Ramos (cell line): ENCODE data around the gene MDP1.

ENCODE experiments used
- in situ Hi-C: fragments of 300-500 bp; cut with MboI; formaldehyde crosslinking; loops from one replicate; pipeline ENCODE4 v1.14.3; 2022; ENCODE audit warnings: low sequenced_read_pairs; ENCODE audit not compliant: unreplicated experiment

Gene MDP1

DNA sequence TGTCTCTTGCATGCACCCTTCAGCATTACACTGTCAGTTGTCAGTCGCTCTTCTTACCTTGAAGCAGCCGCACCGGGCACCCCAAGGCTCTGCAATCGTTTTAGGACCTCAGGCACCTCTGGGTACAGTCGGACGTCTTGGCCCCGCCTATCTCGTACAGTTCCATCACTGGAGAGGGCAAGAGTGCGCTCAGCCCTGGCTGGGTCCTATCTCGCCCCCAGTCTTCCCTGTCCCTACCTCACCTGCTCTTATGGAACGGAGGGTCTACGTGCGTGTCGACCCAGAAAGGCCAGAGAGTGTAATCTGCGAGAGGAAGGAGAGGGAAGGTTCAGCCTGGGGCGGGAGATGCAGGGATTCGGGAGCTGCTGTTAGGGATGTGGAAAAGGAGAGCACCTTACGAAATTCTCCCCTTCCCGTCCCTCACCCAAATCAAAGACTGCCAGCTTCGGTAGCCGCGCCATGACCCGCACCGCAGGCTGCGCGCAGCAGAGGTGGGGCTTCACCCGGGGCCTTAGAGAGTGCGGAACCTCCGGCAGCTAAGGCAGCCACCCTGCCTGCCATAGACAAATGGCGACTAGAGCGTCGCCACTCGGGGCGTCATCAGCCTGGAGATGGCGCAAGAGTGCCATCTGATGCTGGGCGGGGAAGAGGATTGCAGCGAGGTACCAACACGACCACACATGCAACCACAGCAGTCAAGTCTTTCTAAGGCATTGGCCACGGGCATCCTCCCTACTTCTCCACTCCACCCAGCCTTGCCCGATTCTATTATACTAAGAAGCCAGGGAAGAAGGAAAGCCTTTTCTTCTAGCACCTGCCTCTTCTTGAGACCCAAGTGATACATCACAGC lies at the start of gene MDP1:
Gene MDP1, minus strand, starts transcription at position 572 of the 850 bp plus-strand sequence. Its CDS starts 111 bp downstream, at position 461.
- in situ Hi-C loops: no loop called here

DNA sequence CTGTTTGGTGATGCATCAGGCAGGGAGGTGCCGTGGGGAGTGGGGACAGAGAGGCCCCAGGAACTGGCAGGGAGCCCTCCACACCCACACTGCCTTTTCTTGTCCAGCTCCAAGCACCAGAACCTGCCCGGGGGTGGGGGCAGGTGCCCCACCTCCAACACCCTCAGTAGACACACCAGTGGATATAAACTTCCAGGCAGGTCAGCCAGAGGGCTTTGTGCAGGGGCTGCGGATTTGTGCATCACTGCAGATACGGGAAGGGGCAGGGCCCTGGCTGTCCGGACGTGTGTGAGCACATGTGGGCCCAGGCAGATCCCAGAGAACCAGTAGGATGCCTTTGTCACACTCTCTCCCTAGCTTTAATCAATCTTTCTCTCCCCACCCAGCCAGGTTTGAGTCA lies 48.4 kb upstream of the MDP1 start:
- in situ Hi-C loops: no loop called here

DNA sequence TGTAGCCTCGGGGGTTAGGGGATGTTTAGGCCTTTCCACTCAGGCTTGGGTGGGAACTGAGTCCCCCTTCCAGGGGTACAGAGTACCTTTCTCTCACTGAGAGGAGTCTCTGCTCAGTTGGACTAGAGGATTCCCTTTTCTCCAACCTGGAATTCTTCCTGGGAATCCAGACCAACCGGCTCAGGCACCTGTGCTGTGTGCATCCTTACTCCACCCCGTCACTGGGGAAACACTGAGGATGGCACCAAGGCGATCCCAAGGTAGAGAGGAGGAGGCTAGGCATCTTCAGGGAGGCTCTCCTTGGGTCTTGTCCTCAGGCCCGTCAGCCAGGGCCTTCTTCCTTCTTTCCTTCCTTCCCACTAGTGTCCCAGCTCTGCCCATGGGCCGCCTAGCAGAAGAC lies 48.0 kb upstream of the MDP1 start:
- in situ Hi-C loops: no loop called here

DNA sequence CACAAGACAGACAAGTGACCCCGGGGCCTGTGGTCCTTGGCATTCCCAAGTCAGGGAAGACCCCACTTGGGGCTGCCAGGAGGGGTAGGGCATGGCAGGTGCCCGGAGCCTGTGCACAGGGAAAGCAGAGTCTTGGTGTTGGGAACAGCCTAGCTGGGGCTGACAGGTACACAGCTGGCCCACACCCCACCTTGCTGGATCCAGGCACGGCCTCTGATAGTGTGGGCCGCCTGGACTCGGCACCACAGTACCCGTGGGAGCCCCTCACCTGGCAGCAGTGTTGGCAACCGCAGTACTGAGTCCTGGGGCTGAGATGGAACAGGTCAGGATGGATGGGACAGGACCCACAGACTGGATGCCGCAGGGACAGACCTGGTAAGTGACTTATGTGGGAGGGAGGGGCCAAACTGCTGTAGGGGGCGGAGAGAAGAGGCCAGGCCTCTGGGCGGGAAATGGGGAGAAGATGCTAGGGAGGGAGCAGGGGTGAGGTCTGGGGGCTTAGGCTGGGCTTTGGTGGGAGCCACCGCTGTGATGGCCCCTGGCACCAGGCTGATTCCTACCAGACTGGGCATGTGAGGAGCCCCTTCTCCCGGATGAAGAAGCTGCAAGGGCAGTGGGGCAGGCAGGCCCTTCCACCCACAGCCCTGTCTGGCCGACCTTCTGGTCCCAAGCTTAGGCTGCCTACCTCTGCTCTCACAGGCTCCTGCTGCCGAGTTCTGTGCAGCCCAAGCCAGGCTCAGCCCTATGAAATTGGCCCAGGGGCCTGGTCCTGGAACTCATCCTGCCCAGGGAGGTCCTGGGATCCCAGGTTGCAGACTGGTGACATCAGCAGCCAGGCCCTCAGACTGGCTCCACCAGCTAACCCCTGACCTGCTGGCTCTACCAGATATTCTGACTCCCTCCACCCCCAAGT lies 47.2 kb upstream of the MDP1 start, which contains the start of gene TGM1:
Gene TGM1, minus strand, starts transcription at position 357 of the 913 bp plus-strand sequence. CDS start 825 bp downstream, outside the sequence.
- in situ Hi-C loops: no loop called here

DNA sequence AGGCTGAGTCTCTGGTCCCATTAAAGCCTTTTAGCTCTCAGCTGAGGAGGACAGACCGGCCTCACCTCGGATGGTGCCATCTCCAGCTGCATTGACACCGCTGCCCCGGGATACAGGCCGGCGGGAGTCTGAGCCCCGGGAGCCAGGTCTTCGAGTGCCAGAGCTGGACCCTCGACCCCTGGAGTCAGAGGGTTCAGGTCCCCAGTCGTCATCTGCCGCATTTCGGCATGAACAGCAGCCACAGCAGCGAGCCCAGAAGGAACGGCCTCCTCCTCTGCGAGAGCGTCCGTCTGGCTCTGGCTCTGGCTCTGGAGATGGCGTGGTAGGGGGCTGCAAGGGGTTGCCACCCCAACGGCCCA lies 46.1 kb upstream of the MDP1 start:
- in situ Hi-C loops: no loop called here

DNA sequence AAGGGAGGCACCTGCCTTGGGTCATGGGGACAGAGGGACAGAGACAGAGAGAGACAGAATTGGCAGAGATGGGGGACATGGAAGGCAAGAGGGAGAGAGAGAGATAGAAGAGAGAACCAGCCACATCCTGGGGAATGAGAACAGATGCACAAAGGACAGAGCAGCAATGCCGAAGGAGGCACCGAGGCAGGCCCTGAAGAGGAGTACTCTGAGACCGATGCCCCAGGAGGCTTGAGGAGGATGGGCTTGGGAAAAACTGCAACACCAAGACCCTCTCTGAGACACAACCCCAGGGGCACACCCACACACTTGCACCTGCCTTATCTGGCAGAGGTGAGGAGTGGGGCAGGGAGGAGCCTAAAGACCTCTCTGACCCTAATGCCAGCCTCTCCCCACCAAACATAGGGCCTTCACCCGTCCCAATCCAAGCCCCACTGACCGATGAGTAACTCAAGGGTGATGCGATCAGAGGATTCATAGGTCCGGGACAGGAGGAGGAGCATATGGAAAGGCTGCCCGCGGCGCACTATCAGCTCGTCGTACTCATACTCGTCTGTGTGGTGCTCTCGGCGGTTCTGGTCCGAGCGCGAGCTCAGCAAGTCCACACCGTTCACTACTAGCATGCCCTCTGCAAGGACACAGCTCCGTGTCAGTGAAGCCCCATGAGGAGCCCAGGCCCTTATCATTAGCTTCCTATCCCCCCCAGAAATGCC lies 45.5 kb upstream of the MDP1 start:
- in situ Hi-C loops: no loop called here

DNA sequence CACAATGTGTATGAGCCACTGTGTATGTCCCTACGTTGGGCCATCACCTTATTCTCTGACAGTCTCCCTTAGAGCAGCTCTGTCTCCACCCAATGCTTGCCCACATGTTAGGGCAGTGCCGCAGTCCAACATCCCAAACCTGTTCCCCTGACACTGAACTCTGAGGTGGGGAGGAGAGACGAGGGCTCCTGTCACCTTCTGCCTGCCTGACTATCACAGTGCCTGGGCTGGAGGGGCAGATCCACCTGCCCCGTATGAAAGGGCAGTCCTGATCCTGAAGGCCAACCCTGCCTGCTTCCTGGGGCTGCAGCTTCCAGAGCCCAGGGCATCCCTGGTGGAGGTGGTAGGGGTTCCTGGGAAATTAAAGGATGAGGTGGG lies 44.9 kb upstream of the MDP1 start:
- in situ Hi-C loops: no loop called here

DNA sequence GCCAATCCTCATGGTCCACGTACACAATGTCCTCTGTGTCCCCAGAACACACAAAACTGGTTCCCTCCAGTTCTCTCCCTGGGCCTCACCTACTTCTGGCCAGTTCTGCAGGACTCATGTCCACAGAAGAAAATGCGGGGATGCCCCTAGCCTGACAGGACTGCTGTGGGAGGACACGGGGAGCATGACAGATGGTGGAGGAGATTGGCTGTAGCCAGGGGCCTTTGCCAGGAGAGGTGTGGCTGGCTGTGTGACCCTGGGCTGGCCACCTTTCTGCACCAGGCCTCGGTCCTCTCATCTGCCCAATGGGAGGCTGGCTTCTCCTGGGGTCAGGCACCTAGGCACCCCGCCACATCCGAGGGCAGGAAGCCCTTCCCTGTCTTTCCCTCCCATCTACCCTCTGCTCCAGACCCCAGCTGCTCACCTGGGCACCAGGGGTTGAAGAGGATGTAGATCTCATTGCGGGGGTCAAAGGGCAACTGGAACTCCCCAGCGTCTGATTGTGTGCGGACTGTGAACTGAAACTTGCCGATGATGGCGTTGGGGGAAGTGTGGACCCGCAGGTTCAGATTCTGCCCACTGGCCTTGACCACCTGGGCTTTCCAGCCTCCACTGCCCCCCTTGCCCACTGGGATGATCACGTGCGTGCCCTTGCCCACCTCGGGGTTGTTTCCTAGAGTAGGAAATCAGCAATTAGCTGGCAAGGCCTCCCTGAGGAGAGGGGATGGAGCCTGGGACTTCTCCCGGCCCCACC lies 44.3 kb upstream of the MDP1 start:
- in situ Hi-C loops: no loop called here

DNA sequence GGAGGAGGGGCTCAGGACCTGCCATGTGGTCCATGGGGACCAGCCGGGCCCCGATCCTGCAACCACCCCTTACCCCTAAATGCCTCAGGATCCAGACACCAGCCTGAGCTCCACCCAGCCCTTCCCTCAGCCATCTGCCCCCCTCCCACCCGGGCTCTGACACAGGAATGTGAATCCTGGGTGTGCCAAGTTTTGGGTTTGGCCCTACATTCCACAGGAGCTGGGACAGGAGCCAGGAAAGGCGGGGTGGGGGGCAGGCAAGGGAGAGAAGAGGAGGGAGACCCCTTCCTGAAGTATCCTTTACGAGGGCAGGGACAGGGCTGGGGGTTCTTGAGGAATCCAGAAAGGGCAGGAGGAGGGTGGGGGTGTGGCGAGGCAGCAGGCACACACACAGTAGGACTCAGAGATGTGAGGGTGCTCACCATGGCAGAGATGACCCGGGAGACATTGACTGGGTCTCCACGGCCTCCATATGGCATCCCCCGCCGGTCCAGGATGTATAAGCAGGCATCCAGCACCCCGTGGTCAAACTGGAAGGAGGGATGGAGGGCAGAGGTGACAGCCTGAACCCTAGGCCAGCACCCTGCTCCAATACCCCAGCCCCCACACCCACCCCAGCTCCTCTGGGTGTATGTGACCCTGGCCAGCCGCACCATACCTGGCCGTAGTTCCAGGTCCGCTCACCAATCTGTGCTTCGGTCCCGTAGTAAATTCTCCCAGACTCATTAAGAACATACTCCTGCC lies 43.6 kb upstream of the MDP1 start:
- in situ Hi-C loops: no loop called here

DNA sequence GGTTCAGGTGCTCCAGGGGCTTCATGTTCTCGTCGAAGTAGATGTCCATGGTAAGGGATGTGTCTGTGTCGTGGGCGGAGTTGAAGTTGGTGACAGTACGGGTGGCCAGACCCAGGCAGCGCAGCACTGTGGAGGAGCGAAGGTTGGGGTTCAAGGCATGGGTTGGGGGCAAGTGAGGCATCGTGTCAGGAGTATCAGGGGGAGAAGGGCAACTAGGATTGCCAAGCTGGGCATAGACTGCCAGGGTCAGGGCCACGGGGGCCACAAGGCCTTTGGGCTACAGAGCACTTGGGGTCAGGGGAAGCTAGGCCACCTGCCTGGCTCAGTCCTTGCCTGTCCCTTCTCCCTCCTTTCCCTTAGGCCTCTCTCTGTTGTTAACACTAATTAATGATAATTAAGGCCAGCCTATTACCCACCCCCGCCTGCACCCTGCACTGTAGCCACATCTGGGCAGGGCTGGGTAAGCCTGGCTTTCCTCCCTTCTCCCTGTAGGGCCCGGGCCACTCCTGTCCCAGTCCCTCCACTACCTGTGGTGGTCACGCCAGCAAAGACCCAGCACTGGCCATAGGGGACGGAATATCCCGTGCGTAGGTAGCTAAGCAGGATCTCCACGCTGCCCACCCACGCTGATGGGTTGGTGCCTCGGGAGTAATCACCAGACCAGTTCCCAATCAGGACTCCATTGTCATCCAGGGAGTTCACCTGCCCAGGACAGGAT lies 42.8 kb upstream of the MDP1 start:
- in situ Hi-C loops: no loop called here

DNA sequence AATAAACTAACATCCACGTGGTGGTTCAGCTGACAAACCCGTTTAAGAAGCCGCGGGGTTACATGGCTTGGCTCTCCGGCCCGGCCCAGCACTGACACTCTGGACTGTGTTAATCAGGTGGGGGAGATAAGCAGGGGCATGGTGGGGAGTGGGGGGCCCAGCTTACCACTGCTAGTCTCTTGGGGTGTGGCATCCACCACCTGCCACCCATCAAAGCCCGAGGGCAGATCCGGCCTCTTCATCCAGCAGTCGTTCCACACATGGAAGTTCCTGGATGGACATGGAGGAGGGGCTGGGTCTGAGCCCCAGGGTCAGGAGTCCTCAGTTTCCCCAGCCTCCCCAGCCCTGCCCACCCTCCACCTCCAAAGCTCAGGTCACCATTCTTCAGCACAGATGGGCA lies 42.3 kb upstream of the MDP1 start:
- in situ Hi-C loops: no loop called here

DNA sequence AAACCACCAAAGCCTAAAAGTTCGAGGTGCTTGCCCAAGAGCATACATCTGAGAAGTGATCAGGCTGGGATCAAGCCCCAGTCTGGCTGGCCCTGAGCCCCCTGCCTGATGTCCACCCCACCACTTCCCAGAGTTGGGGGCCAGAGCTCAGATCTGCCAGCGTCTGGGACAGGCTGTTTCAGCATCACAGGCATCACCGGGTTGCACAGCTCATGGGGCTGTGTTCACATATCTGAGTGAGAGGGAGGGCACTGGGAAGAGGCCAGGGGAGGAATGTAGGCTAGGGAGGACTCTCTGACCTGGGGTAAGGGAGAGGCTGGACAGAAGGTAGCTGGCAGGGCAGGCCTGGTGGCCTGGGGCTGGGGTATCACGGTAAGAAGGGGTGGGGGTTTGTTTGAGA lies 41.1 kb upstream of the MDP1 start:
- in situ Hi-C loops: no loop called here

DNA sequence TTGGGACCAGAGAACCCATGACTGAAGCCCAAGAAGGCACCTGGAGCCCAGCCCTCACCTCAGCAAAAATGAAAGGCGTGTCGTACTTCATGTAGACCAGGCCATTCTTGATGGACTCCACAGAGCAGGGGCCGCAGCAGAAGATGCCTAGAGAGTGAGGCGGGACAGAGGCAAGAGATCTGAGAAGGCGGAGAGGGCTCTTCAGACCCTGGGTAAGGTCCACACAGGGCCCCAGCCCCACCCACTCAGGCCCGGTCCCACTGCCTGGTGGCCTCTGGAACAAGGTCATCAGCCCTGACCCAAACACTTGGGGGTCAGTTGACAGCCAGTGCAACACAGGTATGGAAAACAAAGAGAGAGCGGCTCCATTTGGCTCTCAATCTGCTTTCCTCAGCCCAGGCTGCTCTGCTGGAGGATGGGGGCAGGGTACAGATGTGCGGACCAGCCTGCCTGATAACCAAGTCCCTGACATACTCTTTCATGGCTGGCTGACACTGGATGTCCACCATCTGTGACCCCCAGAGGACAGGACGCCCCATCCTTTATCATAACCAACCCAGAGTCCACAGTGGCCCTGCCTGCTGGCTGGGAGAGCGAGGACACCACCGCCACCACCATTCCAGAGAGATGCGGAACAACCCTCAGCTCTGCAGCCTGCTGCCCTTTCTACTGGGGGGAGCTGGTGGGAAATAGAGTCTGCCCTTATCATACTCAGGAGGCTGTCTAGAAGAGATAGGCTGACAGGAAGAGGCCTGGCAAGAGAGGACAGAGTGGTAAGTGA lies 40.3 kb upstream of the MDP1 start:
- in situ Hi-C loops: no loop called here

DNA sequence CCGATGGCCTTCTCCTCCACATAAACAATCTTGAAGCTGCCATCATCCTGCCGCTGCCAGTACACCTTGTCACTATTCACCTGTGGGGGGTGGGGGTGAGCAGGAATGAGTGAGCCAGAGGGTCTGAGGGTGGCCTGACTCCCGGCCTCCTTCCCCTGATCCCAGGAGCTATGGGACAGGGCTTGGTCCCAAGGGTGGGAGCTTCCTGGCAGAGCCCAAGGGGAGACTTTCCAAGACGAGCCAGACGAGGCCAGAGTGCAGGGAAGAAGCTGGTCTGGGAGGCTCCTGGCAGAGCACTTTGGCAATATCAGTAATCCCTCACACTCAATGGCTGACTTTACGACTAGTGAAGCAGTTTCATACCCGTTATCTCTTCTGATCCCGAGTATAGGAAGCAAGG lies 39.6 kb upstream of the MDP1 start:
- in situ Hi-C loops: no loop called here

DNA sequence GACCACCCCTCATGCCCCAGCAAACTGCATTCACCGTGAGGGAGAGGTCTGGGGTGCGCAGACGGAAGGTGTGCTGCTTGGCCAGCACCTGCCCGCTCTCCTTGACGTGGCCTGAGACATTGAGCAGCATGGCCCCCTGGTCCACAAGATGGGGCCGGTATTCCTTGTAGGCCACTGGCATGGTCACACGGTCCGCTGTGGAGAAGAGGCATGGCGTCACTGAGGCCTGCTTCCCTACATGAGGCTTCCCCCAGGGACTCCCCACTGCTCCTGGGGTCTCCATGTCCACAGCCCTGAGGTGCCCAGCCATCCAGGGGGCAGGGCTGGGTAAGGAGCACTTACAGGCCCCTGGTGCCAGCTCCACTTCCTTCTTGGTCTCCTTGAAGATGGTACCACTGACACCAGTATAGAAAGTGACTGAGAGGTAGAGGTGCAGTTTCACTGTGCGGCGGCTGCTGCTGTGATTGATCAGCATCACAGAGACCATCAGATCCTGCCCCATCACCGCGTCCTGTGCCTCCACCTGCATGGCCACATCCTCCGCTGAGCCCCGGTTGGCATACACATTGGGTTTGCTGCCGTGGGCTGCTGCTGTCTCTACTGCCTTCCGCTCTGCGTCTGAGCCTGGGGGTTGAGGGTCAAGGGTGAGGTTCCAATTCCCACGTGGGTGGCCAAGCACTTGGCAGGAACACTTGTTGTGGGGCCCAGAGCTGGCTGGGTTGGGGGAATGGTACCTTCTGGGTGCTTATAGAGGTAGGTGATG lies 38.9 kb upstream of the MDP1 start:
- in situ Hi-C loops: no loop called here

DNA sequence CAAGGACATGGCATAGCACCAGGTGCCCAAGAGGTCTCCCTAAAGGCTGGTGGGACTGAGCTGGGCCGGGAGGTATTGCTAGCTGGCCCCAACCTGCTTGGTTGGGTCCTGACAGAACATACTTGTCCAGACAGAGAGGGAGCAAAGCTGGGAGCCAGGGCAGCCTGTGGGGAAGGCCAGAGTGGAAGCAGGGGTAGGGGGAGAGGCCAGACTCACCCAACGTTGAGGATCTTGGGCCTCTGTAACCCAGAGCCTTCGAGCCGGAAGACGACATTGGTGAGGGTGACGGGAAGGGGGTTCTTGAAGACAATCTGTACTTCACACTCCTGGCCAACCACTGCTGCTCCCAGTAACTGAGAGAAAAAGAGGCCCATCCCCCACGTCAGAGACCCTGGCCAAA lies 38.1 kb upstream of the MDP1 start:
- in situ Hi-C loops: no loop called here
